ENCODE data around the gene NOP9.

Gene NOP9

DNA sequence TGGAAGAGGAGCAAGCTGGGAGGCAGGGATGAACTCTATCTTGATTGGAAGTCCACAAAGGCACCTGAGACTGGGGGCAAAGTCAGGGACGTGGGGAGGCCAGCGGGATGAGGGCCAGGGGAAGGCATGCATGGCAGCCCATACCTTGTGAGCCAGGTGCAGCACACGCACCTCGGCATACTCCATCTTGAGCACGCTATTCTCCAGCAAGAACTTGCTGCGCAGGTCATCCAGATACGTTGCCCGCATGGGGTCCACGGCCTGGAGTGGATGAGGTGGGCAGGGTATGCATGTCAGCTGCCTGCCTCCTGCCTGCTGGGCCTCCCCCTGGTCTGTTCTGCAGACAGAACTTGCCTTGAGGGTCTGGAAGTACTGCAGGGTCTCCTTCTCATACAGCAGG lies 32.1 kb upstream of the NOP9 start:
- Mint-ChIP-seq H3K36me3 (ENCODE audit: low read depth) (peaks cover 5% of the 10 kb centered on the region), H3K9me3 (no peaks in the 10 kb centered on the region), H3K27ac (no peak overlapping the region), H3K4me3 (peak overlapping the region; percentile 5 to 35 (median 21)), H3K4me1 (peaks cover 12% of the 10 kb centered on the region), H3K27me3 (ENCODE audit: low read depth) (no peaks in the 10 kb centered on the region)
- TF ChIP-seq CTCF (IDR thresholded peaks at IDR 0.05; ENCODE audit: unreplicated experiment in 3 of 3): no peak

- Mint-ChIP-seq H3K36me3 (ENCODE audit: low read depth) (peaks cover 5% of the 10 kb centered on the region), H3K27ac (no peak overlapping the region), H3K9me3 (no peaks in the 10 kb centered on the region), H3K4me3 (no peak overlapping the region), H3K4me1 (peaks cover 14% of the 10 kb centered on the region), H3K27me3 (ENCODE audit: low read depth) (no peaks in the 10 kb centered on the region)
- no peak for TF ChIP-seq CTCF (IDR thresholded peaks at IDR 0.05; ENCODE audit: unreplicated experiment in 3 of 3)
Measured at GRCh38 chr14:24268225-24268624, 31.4 kb upstream of the NOP9 start.

DNA sequence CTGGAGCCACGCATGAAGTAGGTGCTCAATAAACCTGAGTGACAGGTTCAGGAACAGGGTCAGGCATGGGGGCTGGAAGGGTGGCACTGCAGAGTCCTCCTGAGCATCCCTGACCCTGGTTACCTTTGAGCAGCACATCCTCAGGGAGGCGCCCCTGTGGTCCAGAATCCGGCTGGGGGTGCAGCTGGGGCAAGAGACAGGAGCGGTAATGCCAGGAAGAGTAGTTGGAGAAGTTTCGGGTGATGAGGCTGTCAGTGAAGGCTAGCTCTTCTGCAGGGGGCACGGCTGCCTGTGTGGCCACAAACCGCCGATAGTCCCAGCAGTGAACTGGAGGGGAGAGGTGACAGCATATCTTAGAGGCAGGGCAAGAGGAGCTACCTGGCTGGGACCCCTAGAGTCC lies 30.3 kb upstream of the NOP9 start:
- Mint-ChIP-seq H3K27ac (no peak overlapping the region), H3K27me3 (ENCODE audit: low read depth) (no peaks in the 10 kb centered on the region), H3K36me3 (ENCODE audit: low read depth) (peaks cover 5% of the 10 kb centered on the region), H3K9me3 (no peaks in the 10 kb centered on the region), H3K4me3 (peak overlapping the region; percentile 57 to 74 (median 66)), H3K4me1 (peaks cover 14% of the 10 kb centered on the region)
- TF ChIP-seq CTCF (IDR thresholded peaks at IDR 0.05; ENCODE audit: unreplicated experiment in 3 of 3): no peak

GRCh38 chr14:24269910-24270536 lies 29.6 kb upstream of the NOP9 start:
- no peaks in the 10 kb centered on the region for H3K27me3 Mint-ChIP-seq (ENCODE audit: low read depth)
- no peak for TF ChIP-seq CTCF (IDR thresholded peaks at IDR 0.05; ENCODE audit: unreplicated experiment in 3 of 3)

GRCh38 chr14:24270537-24271133 lies 29.0 kb upstream of the NOP9 start:
- peak overlapping the region; percentile 46 to 97 (median 97) for H3K27ac Mint-ChIP-seq
- no peaks in the 10 kb centered on the region for H3K27me3 Mint-ChIP-seq (ENCODE audit: low read depth)
- TF ChIP-seq CTCF (IDR thresholded peaks at IDR 0.05; ENCODE audit: unreplicated experiment in 3 of 3): no peak
- no peaks in the 10 kb centered on the region for H3K9me3 Mint-ChIP-seq
- peaks cover 5% of the 10 kb centered on the region for H3K36me3 Mint-ChIP-seq (ENCODE audit: low read depth)
- H3K4me1 Mint-ChIP-seq: peaks cover 14% of the 10 kb centered on the region
- peak overlapping the region; percentile 90 to 96 (median 95) for H3K4me3 Mint-ChIP-seq

More at GRCh38 chr14:24269910-24270536, 29.6 kb upstream of the NOP9 start:
- Mint-ChIP-seq H3K27ac (no peak overlapping the region), H3K4me1 (peaks cover 14% of the 10 kb centered on the region), H3K36me3 (ENCODE audit: low read depth) (peaks cover 5% of the 10 kb centered on the region), H3K9me3 (no peaks in the 10 kb centered on the region), H3K4me3 (peak overlapping the region; percentile 90 to 96 (median 95))
